GM19468 (cell line): ENCODE measurements around the gene ADCY9.
"Not testable (repeated sequence)": the region's sequence is repeated elsewhere in the genome, so short reads cannot be mapped to it uniquely, and the experiment has no call there.

Experiments used
- ATAC-seq: cut with Tn5 transposase; IDR thresholded peaks from one replicate; pipeline ENCODE4 v1.9.1; 2021; ENCODE audit warnings: mild to moderate bottlenecking, moderate library complexity, moderate number of reproducible peaks; ENCODE audit not compliant: unreplicated experiment; ENCODE audit errors: extremely low read depth

The ADCY9 gene

DNA sequence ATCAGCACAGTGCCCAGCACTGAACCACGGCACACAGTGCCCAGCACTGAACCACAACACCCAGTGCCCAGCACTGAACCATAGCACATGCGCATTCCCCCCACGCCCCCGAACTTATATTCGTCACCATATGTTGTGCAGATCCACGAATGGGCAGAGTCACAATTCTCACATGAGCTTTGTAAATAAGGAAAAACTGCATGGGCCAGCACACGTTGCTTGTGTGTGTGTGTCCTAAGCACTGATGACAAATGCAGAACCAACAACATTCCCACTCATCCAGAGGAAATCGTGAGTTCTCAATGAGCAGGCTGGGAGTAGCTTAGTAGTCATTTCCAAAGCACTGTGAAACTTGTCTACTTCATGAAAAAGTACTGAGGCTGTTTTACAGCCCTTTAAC lies 70.0 kb downstream of the ADCY9 start:
- ATAC-seq: no peak

DNA sequence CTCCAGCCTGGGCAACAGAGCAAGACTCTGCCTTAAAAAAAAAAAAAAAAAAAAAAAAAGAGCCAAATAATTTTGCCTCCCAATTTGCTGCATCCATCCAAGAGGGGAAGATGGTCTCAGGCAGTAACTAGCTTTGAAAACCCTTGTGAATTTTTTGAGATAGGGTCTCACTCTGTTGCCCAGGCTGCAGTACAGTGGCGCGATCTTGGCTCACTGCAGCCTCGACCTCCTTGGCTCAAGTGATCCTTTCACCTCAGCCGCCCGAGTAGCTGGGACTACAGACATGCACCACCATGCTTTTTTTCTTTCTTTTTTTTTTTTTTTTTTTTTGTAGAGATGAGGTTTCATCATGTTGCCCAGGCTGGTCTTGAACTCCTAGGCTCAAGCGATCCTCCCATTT lies 70.7 kb downstream of the ADCY9 start:
- ATAC-seq: not testable (repeated sequence)

DNA sequence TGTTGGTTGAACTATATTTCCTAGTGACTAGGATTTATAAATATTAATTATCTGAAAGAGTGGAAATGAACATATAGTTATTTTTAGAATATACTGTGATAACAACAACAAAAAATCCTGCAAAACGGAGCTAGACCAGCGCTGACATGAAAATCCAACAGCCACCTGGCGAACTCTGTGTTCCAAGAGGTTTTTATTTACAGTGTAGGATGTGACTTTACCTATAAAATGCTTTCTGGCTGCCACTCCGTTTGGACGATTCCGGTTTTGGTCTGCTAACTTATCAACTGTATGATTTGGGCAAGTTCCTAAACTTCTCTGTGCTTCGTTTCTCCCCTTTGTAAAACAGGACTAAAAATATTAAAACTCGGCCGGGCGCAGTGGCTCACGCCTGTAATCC lies 73.7 kb downstream of the ADCY9 start:
- ATAC-seq: no peak

DNA sequence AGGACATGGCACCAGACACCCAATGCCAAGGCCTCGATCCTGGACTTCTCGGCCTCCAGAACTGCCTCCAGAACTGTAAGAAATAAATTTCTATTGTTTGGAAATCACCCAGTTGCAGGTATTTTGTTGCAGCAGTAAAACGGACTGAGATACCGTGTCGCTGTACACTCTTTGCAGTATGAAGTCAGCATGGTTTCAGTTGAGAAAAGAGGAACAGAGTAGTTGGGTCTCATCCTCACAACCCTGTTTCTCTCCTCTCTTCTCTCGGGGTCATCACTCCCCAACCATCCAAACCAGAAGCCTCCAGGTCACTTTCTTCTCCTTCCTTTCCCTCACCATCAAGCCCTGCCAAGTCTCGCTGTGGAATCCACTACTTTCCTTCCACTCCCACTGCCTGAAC lies 77.8 kb downstream of the ADCY9 start:
- no peak for ATAC-seq

DNA sequence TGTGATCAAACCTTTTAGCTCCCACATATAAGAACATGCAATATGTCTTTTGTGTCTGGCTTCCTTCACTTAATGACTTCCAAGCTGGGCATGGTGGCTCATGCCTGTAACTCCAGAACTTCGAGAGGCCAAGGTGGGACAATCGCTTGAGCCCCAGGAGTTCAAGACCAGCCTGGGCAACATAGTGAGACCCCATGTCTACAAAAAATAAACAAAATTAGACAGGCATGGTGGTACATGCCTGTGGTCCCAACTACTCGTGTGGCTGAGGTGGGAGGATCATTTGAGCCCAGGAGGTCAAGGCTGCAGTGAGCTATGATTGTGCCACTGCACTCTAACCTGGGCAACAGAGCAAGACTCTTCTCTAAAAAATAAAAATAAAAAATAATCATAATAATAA lies 79.3 kb downstream of the ADCY9 start:
- not testable (repeated sequence) for ATAC-seq

DNA sequence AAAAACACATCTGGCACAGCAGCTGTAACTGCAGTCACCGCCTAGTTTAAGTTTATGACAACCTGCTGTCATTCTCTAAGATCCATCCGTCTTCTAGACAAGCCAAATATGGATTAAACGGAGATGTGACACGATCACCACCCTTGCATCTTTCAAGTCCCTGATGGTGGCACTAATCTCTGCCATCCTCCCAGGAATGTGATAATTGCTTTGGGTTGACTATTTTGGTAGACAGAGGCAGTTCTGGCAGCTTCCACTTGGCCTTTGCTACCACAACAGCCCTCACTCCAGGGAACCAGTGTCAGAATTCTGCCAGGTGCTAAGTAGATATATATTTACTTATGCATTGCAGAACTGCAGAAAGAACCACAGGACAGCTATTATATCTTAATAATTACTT lies 81.3 kb downstream of the ADCY9 start:
- ATAC-seq: no peak

DNA sequence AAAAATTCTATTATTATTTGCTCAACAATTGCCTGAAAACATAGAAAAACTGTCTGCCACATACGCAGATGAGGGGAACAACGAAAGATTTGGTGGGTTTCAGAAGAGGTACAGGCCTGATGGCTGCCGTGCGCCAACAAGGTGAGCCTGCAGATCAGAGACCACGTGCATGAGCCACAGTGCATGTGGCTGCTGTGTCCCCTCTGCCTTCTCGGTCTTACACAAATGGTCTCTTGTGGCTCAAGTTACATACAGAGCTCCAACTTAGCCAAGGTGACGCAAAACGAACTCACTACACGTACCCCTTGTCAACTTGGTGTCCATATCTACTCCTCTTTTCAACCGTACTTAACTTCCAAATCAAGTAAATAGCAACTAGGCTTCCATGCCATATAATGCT lies 82.3 kb downstream of the ADCY9 start:
- no peak for ATAC-seq

DNA sequence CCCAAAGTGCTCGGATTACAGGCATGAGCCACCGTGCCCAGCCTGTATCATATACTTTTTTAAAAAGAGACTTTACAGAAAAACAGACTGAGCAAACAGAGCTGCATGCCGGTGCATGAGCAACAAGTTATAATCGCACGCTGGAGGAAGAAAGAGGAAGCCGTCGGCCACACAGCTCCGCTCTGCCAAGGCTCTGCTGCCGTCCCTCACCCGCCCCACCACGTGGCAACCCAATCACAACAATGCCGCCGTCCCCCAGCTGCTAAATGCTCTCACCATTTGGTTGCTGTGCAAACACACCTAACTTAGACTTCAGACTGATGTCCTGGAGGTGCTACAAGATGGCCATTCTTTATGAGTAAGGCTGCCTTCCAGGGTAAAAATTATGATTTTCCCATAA lies 83.5 kb downstream of the ADCY9 start:
- no peak for ATAC-seq

DNA sequence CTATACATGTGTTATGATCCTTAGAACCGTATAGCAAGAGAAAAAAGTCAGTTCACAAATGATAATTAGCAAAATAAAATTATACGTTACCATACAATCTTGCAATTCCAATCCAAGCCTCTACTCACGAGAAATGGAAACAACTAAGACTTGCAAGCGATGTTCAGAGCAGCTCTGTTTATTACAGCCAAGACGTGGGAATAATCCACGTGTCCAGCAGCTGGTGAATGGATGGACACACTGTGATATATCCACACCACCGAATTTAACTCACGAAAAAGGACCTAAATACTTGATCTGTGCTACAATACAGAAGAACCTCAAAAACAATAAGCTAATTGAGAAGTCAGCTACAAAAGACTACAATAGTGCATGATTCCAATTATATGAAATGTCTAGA lies 88.1 kb downstream of the ADCY9 start:
- no peak for ATAC-seq

DNA sequence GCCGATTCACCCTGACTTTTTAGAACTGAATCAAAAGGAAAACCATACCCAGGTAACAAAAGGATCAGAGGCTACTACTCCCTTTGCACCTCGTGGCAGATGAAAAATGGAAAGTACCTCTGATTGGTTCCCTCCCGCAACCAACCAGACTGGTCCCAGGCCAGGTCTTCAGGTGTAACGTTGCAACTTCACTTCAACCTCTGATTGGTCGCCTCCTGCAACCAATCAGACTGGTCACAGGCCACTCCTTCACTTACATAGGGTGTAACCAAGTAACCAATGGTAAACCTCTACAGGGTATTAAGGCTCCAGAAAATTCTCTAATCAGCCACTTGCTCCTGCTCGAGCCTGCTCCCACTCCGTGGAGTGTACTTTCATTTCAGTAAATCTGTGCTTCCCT lies 89.4 kb downstream of the ADCY9 start:
- no peak for ATAC-seq

DNA sequence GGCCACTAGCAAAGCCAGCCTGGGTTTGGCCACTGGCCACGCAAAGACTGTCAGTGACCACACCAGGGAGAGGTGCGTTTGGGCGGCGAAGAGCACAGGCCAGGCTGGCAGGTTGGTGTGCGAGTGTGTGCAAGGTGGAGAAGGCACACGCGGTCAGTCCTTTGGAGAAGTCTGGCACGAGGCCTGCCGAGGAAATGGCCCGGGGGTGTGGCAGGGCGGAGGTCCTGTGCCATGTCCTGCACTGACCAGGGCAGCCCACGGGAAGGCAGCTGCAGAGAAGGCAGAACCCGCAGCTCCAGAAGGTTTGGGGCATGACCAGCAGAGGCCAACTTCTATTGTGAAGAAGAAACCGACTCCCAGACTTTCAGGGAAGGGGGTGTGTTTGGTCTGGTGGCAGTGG lies 90.8 kb downstream of the ADCY9 start:
- ATAC-seq: no peak

DNA sequence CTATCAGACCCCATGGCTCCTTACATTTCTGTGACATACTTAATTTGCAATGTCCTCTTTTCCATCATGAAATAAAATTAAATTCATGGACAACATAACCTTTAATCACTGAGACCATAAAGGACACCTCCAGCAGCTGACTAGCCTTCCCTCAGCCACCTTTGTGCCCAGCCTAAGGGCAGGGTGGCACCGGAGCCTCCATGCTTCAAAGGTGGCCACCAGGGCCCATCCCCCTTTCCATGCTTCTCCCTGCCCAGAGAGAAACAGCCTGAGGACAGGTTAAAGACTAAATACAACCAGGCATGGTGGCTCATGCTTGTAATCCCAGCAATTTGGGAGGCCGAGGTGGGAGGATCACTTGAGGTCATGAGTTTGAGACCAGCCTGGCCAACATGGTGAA lies 94.3 kb downstream of the ADCY9 start:
- no peak for ATAC-seq

DNA sequence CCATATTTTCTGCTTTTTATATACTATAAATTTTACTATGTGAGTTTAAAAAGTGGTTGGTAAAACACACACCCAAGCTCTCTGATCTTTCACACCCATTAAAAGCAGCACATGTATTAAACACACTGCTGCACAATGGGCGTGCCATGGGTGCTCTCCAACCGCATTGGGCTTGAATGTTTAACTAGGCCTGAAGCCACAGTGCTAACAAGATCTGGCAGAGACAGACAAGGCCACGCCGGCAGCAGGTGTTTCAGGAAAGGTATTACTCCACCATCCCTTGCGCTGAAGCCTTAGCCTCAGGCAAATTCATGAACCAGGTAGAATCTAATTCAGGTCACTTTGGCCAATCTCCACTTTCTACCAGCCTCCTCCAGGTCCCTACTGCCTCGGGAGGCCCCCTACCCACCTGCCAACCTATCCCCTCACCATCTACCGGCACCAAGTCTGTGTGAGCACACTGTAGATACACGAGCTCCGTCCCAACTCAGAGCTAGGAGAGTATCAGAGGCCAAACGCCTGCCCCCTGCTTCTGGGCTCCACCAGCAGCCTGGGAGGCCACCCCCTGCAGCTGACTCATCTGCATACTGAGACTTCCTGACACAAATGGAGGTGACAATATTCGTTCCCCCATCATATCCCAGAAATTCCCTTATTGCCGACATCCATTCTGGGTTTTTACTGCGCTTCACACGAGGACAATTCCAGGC lies 95.0 kb downstream of the ADCY9 start:
- no peak for ATAC-seq

DNA sequence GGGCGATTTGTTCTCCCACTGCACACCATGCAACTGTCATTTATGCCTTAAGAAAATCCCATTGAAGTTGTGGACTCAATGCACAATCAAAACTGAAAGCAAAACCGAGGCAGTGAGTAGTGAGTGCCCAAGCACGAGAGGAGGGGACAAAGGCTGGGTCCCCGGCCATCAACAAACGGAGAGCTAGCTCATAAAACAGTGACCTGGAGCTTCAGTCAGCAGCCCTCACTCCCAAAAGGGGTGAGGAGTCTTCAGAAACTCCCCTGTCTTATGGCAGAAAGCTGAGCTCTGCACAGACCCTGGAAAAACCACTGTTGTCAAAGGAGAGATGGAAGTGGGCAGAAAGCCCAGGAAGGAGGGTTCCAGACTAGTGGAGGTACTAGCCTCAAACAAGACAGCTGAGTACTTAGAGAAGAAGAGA lies 96.9 kb downstream of the ADCY9 start:
- no peak for ATAC-seq

DNA sequence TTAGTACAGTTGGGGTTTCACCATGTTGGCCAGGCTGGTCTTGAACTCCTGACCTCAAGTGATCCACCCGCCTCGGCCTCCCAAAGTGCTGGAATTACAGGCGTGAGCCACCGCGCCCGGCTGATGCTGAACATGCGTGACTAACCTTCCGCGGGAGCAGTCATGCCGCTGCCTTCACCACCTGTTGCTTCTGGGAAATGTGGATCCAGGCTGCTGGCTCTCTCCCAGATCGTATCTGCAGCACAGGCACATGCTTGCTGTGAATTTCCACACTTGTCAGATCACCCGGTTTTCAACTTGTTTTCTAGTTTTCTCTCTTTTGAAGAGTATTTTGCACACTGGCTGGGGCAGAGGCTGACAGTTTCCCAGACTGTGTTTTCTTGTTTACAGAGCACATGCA lies 97.9 kb downstream of the ADCY9 start:
- no peak for ATAC-seq

DNA sequence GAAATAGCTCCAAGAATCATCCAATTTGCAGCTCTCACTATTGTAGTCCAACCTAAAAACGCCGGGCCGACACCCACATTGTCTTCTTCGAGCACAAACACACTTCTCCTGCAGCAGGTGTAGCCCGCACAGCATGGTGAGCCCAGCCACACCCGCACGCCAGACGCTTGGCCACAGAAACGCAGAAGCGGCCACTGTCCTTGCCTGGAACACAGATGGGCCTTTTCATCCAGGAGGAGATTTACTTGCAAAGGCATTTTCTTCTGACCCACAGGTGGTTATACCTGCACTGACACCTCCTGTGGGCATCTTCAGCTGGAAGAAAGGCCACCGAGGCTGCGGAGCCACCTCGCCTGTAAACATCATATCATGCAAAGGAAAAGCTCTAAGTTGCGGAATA lies 98.4 kb downstream of the ADCY9 start:
- ATAC-seq: no peak

DNA sequence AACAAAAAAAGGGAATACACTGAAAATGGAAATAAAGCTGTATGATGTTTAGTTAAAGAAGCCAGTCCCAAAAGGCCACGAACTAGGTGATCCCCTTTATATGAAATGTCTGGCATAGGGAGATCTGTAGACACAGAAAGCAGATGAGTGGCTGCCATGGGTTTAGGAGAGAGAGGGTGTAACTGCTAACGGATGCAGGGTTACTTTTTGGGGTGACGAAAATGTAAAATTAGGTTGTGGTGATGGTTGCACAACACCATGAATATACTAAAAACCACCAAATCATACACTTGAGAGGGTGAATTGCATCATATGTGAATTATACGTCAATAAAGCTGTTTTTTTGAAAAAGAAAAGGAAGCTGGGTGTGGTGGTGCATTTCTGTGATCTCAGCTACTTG lies 99.6 kb downstream of the ADCY9 start:
- no peak for ATAC-seq

DNA sequence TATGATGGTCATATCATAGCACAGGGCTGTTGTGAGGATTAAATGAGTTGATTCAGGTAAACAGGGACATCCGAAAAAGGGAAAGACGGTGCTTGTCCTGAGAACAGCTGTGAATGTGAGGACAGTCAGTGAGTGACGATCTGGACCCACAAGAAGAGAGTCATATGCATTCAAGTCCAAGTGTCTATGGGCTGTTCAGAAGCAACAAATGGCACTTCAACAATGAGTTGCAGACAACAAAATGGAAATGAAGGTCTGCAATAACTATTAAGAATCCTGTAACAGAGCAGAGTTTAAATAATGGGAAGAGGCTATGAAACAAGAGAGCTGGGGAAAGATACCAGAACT lies 100.3 kb downstream of the ADCY9 start:
- no peak for ATAC-seq

DNA sequence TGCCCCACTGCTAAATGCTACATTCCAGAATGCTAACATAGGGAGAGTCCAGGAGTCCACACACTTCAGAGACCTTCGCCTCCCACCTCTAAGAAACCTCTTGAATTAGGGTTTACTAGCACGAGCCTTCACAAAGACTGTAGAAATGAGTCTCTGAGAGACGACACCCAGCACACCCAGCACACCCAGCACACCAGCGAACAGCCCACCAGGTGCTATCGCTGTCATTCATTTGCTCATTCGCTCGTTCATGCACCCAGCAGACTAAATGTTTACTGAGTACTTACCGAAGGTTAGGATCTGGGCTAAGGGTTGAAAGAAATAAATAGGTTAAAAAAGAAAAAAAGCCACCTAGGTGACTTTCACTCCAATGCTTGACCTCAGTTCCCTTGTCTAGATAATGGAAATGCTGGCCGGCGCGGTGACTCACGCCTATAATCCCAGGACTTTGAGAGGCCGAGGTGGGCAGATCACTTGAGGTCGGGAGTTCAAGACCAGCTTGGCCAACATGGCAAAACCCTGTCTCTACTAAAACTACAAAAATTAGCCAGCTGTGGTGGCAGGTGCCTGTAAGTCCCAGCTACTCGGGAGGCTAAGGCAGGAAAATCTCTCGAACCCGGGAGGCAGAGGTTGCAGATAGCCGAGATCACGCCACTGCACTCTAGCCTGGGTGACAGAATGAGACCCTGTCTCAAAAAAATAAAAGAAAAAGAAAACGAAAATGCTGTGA lies 100.8 kb downstream of the ADCY9 start:
- ATAC-seq: no peak

DNA sequence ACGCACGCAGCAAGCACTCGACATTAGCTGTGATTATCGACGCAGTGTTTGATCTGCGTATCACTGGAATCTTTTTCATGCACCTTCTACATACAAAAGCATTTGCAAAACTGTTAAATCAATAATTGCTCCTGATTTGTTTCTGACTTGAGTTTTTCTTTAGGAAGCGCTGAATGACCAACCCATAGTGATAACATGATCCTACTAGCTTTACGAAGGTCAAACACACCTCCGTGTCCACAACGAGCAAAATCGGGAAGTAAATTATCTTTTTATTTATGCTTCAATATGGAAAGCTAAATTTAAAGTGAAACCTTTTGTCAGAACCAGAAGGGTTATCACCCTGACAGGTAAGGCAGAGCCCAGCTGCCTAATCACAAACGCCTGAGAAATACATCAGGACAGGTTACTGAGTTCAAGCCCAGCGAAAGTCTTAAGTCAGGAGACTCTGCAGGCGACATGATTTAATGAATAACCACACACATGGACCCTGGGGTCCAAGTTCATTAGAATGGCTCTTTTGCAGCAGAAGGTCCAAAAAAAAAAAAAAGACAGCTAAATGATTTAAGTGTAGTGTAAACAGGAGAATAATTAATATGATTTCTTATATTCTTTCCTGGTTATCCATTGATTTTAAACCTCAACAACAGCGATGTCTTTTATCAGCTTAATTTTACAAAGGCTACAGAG lies 104.2 kb downstream of the ADCY9 start:
- ATAC-seq: no peak

DNA sequence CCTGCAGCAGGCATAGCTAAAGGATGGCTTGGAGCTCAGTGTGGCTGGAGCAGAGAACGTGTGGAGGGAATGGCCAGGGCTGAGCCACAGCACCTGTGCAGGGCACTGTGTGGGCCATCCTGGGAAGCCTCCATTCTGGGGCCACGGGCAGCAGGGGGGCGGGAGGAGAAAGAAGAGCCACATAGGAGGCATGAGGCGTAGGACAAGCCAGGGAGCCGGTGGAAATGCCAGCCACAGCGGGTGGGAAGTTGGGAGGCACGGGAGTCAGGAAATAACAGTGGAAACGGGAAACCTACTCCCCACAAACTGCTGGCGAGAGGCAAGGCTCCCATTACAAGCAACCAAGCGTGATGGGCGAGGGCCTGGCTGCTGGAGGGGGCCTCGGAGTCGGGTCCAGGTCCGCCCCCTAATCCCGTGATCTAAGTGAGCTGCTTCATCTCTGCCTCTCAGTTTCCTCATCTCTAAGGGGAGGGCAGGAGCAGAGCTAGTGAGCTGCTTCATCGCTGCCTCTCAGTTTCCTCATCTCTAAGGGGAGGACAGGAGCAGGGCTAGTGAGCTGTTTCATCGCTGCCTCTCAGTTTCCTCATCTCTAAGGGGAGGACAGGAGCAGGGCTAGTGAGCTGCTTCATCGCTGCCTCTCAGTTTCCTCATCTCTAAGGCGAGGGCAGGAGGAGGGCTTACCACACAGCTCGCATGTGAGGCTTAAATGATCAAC lies 104.9 kb downstream of the ADCY9 start:
- no peak for ATAC-seq
